Stomach (tissue), 4 donors: ENCODE measurements around the gene SYT12.

Source experiments
- EP300 ChIP-seq: sonication (generic); formaldehyde crosslinking; IDR thresholded peaks from one replicate; pipeline ENCODE4 v1.6.1; 2017; ENCODE audit warnings: antibody characterized with exemption
- POLR2A ChIP-seq, 4 donors: fragments of 450-650 bp; IDR thresholded peaks; one replicate each; pipeline ENCODE4 v1.6.1; 2016; ENCODE audit warnings: antibody characterized with exemption in 4 of 4, control low read depth in 2 of 4, mild to moderate bottlenecking in 1 of 4, moderate library complexity in 1 of 4
- POLR2AphosphoS5 ChIP-seq, 3 donors: sonication (generic); formaldehyde crosslinking; IDR thresholded peaks; one replicate each; pipeline ENCODE4 v1.6.1; 2016; ENCODE audit warnings: antibody characterized with exemption in 3 of 3
- TF ChIP-seq, protein P1 (sequence below), 7 experiments: fragments of 450-650 bp in 4 of 7; fragments of 200-600 bp in 3 of 7; sonication (generic) in 3 of 7; IDR thresholded peaks; one replicate each; pipeline ENCODE4 v1.5.1; 2016 to 2019; ENCODE audit warnings: antibody characterized with exemption in 7 of 7, control low read depth in 2 of 7, mild to moderate bottlenecking in 1 of 7

DNA sequence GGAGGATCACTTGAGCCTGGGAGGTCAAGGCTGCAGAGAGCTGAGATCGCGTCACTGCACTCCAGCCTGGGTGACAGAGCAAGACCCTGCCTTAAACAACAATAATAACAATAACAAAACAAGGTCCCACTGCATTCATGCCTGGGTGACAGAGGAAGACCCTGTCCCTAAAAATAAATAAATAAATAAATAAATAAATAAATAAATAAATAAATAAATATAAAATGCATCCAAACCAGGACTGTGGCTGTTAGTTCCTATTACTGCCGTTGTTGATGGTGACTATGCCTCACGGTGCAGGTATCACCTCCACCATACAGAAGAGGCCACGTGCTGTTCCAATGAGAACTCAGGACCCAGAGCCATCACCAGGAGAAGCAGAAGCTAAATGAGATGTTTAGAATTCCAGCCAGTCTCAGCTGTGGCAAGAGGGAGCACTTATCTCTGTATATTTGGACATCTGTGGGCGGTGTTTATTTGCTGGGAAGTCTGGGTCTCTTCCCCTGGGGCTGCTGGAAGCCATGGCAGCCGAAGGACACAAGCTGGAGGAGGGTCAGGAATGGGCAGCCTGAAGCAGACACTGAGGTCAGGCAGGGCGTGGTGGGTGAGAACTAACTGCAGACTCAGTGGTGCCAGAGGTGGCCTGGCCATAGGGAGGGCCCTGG is 26.2 kb upstream of the SYT12 start:
- TF ChIP-seq, protein P1, sequence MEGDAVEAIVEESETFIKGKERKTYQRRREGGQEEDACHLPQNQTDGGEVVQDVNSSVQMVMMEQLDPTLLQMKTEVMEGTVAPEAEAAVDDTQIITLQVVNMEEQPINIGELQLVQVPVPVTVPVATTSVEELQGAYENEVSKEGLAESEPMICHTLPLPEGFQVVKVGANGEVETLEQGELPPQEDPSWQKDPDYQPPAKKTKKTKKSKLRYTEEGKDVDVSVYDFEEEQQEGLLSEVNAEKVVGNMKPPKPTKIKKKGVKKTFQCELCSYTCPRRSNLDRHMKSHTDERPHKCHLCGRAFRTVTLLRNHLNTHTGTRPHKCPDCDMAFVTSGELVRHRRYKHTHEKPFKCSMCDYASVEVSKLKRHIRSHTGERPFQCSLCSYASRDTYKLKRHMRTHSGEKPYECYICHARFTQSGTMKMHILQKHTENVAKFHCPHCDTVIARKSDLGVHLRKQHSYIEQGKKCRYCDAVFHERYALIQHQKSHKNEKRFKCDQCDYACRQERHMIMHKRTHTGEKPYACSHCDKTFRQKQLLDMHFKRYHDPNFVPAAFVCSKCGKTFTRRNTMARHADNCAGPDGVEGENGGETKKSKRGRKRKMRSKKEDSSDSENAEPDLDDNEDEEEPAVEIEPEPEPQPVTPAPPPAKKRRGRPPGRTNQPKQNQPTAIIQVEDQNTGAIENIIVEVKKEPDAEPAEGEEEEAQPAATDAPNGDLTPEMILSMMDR (IDR thresholded peaks at IDR 0.05): no peak
- no peak for TF ChIP-seq EP300
- no peak for TF ChIP-seq POLR2AphosphoS5 (IDR thresholded peaks at IDR 0.05)
- TF ChIP-seq POLR2A (IDR thresholded peaks at IDR 0.05): no peak
